Measurements from ENCODE around the gene KCNJ10. TPM values are rescaled to one million over a fixed set of nuclear protein-coding genes. Genes with fewer than 3 reads are reported as not detected.

KCNJ10 gene
- total RNA-seq, 1 donor from 2014 or later, result not detected

DNA sequence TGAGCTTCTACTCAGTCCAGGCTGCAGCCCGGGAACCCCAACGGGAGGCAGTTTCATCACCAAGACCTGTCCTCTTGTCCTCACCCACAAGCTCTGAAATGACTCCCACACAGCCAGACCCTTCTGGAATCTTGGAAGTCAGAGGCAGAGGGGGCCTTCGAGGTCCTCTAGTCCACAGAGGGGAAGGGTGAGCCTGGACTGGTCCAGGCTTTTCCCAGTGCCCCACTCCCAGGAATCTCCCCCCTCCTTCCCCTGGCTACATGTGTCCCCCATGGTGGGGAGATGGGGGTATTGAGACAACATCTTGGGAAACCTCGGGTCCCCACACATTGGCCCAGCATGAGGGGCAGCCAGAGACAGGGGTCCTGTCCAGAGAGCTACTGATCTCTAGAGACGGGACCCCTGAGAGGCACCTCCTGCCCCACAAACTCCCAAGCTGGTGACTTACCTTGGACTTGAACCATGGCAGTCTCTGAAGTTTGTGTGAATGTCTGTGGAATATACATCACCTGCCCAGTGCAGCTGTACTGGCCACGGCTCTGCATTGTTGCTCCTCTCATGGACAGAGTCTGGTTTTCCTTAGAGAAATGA lies 96.5 kb downstream of the KCNJ10 start:
- Mint-ChIP-seq H3K9me3 (no peaks in the 10 kb centered on the region), H3K4me1 (ENCODE audit: unreplicated experiment) (peaks cover 4% of the 10 kb centered on the region), H3K4me3 (no peak overlapping the region), H3K27ac (no peak overlapping the region), H3K27me3 (peaks cover 11% of the 10 kb centered on the region), H3K36me3 (no peaks in the 10 kb centered on the region)
- TF ChIP-seq, protein P1, sequence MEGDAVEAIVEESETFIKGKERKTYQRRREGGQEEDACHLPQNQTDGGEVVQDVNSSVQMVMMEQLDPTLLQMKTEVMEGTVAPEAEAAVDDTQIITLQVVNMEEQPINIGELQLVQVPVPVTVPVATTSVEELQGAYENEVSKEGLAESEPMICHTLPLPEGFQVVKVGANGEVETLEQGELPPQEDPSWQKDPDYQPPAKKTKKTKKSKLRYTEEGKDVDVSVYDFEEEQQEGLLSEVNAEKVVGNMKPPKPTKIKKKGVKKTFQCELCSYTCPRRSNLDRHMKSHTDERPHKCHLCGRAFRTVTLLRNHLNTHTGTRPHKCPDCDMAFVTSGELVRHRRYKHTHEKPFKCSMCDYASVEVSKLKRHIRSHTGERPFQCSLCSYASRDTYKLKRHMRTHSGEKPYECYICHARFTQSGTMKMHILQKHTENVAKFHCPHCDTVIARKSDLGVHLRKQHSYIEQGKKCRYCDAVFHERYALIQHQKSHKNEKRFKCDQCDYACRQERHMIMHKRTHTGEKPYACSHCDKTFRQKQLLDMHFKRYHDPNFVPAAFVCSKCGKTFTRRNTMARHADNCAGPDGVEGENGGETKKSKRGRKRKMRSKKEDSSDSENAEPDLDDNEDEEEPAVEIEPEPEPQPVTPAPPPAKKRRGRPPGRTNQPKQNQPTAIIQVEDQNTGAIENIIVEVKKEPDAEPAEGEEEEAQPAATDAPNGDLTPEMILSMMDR (conservative IDR thresholded peaks at IDR 0.05), result no peak
- no peak for DNase-seq (ENCODE audit: extremely low spot score, unreplicated experiment)

DNA sequence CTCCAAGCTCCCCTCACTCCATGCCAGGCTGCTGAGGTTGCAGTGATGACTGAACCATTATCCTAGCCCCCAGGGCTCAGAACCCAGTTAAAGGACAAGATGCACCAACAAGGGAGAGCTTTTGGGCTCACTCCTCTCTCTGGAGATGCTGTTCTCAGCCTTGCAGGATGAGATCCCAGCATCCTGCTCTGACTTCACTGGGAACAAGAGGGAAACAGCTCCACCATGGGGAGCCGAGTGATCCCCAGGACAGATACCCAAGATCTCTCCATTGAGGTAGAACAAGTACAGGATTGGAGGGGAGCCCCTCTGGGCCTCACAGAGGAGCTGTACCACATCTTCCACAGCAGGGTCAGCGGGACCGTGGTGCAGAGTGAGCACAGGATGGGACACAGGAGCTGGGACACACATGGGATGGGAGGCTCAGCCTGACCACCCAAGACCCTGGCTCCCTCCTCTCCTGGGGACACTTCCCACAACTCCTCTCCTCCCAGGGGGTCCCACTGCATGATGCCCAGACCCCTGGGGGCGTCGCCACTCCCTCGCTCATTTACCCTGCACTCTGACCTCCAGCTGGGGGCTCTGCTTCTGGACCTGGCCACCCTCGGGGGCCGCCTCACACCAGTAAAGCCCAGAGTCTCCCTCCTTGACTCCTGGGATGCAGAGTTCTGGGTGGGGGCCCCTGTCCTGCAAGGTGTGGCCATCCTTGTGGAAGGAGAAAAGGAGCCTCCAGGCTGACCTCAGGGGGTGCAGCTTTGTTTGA lies 97.3 kb downstream of the KCNJ10 start:
- TF ChIP-seq, protein P1 (conservative IDR thresholded peaks at IDR 0.05), result no peak
- H3K27ac Mint-ChIP-seq, result no peak overlapping the region
- no peaks in the 10 kb centered on the region for H3K36me3 Mint-ChIP-seq
- H3K4me3 Mint-ChIP-seq, result no peak overlapping the region
- no peaks in the 10 kb centered on the region for H3K9me3 Mint-ChIP-seq
- peak; percentile 29 for DNase-seq (ENCODE audit: extremely low spot score, unreplicated experiment)
- H3K27me3 Mint-ChIP-seq, result peaks cover 11% of the 10 kb centered on the region
- H3K4me1 Mint-ChIP-seq (ENCODE audit: unreplicated experiment), result peaks cover 4% of the 10 kb centered on the region

DNA sequence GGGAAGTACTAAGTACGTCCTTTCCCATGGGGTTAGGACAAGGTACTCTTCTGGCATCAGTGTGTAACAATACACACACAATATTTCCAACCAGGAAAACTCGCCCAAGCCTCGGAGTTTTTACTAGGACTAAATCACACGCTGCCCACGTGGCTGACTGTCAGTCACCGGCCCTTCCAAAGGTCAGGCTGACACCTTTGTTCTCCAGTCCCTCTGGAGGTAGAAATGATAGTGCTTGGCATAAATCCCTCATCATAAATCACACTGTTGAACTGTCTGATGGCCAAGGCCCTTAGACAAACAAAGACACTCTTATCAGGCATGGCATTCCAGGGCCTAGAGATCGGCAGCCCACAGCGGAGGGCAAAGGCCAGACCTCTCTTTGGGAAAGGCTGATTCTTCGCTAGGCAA lies 99.0 kb downstream of the KCNJ10 start:
- no peaks in the 10 kb centered on the region for H3K9me3 Mint-ChIP-seq
- DNase-seq (ENCODE audit: extremely low spot score, unreplicated experiment), result peak; percentile 31
- peaks cover 6% of the 10 kb centered on the region for H3K27me3 Mint-ChIP-seq
- H3K4me1 Mint-ChIP-seq (ENCODE audit: unreplicated experiment), result peaks cover 4% of the 10 kb centered on the region
- no peak overlapping the region for H3K4me3 Mint-ChIP-seq
- H3K27ac Mint-ChIP-seq, result peak overlapping the region; percentile 29
- TF ChIP-seq, protein P1 (conservative IDR thresholded peaks at IDR 0.05), result no peak
- H3K36me3 Mint-ChIP-seq, result no peaks in the 10 kb centered on the region

DNA sequence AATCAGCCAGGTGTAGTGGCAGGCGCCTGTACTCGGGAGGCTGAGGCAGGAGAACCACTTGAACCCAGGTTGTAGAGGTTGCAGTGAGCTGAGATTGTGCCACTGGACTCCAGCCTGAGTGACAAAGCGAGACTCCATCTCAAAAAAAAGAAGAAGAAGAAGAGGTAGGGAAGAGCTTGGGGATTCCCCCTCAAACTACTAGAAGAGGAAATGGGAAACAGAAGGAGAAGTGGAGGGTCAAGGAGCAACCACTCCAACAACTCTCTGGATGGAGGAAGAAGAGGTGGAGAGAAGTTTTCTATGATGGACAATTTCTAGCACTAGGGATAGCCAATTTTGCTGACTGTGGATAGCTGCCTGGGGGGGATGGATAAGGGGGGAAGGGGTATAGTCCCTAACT lies 101.1 kb downstream of the KCNJ10 start:
- Mint-ChIP-seq H3K4me3 (no peak overlapping the region), H3K36me3 (no peaks in the 10 kb centered on the region)

DNA sequence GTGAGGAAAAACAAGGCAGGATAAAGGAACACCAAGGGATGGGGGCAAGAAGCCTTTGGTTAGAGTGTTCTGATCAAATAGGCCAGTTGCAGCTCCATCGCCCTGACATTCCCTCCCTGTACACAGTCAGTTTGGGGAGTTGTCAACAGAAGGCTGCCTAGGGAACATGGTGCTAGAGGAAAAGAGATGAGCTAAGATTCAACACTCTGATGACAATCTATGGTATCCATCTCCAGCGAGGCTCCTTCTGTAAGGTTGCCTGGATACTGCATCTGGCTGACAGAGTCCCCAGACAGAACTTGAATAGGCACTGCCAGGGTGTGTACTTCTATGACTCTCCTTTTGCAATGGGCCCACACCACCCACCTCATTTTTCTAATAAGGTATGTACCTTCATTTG lies 104.7 kb downstream of the KCNJ10 start:
- H3K36me3 Mint-ChIP-seq, result no peaks in the 10 kb centered on the region
- H3K9me3 Mint-ChIP-seq, result peaks cover 6% of the 10 kb centered on the region
- TF ChIP-seq, protein P1 (conservative IDR thresholded peaks at IDR 0.05), result no peak
- DNase-seq (ENCODE audit: extremely low spot score, unreplicated experiment), result no peak
- H3K27ac Mint-ChIP-seq, result no peak overlapping the region
- H3K4me3 Mint-ChIP-seq, result no peak overlapping the region
- H3K4me1 Mint-ChIP-seq (ENCODE audit: unreplicated experiment), result peaks cover 11% of the 10 kb centered on the region
- peaks cover 9% of the 10 kb centered on the region for H3K27me3 Mint-ChIP-seq

More for the DNA sequence above, 101.1 kb downstream of the KCNJ10 start:
- Mint-ChIP-seq H3K27me3 (peaks cover 13% of the 10 kb centered on the region), H3K4me1 (ENCODE audit: unreplicated experiment) (peaks cover 15% of the 10 kb centered on the region), H3K9me3 (no peaks in the 10 kb centered on the region), H3K27ac (no peak overlapping the region)
- DNase-seq (ENCODE audit: extremely low spot score, unreplicated experiment), result no peak
- TF ChIP-seq, protein P1 (conservative IDR thresholded peaks at IDR 0.05), result no peak

Data from type B pancreatic cell (in vitro differentiated cells).